Sciatic nerve (tissue), 2 donors: Measurements from ENCODE around the gene ATG2B. TPM values are rescaled to one million over a fixed set of nuclear protein-coding genes. Genes with fewer than 3 reads are reported as not detected.

Experiments used
- ATAC-seq: fragments of 200-7000 bp; cut with Tn5 transposase; one replicate; pipeline ENCODE4 v1.9.1; 2020; ENCODE audit warnings: mild to moderate bottlenecking, moderate library complexity
- DNase-seq: peaks from one replicate; pipeline ENCODE4 v3.0.0-alpha.2; 2020; ENCODE audit warnings: low spot score
- intact Hi-C: fragments of 100-400 bp; cut with DNase I; formaldehyde crosslinking; loops from one replicate; pipeline ENCODE4 v1.14.2; 2022
- total RNA-seq: library from RNA; stranded (reverse); fragmentation: NEBNext Ultra II Directional; extraction: Animal tissue kit (Norgen Biotek cat#: 25700); gene quantifications from one replicate; pipeline ENCODE4 v1.2.1, GENCODE V29; 2021
- donor health status: DM: no; HTN: no; CAD: no.
- donor health status: DM: no; HTN: no; CAD: no.

Gene ATG2B
- total RNA-seq, 1 donor from 2014 or later, result 39.3 TPM

DNA sequence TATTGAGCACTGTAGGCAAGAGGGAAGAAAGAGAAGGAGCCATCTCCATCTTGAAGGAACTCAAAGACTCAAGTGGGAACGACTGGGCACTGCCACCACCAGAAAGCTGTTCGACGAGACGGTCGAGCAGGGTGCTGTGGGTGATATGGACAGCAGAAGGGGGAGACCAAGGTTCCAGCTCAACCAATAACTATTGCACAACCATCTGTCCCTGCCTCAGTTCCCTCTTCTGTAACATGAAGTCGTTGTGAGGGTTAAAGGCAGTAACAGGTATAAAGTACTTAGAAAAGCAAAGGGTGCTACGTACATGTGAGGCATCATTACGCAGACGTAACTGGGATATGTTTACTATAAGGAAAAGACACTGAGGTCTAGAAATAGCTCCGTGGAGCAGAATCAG, 121.0 kb downstream of the ATG2B start:
- ATAC-seq (no peak), DNase-seq (no peak)
- intact Hi-C loops, result no loop called here

DNA sequence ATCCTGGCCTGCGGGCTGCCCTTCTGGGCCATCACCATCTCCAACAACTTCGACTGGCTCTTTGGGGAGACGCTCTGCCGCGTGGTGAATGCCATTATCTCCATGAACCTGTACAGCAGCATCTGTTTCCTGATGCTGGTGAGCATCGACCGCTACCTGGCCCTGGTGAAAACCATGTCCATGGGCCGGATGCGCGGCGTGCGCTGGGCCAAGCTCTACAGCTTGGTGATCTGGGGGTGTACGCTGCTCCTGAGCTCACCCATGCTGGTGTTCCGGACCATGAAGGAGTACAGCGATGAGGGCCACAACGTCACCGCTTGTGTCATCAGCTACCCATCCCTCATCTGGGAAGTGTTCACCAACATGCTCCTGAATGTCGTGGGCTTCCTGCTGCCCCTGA, 122.5 kb downstream of the ATG2B start:
- no peak for ATAC-seq
- intact Hi-C loops, result no loop called here
- DNase-seq, result peak; percentile 57

DNA sequence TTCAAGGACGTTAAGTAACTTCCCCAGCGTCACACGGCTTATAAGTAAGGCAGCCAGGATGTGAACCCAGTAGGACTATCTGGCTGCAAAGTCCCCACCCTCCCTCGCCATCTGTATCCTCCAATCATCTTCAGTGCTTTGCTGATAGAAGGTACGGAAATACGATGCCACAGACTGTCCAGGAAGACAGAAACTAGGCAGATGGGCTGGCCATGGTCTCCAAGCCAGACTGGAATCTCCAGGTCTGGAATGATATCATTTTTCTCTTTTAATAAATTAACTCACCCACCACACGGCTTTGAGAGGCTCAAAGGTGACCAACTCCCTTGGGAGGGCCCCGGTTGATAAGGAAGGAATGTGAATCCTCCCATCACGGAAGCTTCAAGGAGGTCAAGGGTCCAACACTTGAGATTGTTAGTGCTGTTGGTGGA, 123.4 kb downstream of the ATG2B start:
- ATAC-seq, result no peak
- intact Hi-C loops, result no loop called here
- DNase-seq, result no peak

DNA sequence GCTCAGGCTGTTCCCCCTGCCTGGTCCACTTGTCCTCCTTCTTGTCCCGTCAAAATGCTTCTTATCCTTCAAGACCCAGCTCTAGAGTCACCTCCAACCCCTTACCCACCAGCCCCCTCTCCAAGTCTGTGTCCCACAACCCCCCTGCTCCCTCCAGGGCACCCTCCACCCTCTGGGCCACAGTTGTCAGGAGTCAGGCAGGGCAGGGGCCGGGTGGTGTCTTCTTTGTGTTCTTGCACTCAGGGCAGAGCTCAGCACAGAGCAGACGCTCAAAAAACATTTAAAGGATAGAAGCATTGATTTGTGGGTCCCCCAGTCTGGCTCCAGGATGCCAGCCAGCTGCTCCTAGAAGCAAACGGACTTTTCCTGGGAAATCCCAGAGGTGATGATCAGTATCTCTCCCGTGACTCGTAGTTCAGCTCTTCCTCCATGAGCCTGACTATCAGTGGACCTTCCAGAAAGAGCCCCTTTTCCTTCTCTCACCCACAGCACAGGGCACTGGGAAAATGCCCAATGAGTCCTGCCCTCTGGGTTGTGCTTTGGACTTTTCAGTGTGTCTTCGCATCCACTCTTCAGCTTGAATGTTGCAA, 124.4 kb downstream of the ATG2B start:
- intact Hi-C loops, result no loop called here
- no peak for ATAC-seq
- no peak for DNase-seq

DNA sequence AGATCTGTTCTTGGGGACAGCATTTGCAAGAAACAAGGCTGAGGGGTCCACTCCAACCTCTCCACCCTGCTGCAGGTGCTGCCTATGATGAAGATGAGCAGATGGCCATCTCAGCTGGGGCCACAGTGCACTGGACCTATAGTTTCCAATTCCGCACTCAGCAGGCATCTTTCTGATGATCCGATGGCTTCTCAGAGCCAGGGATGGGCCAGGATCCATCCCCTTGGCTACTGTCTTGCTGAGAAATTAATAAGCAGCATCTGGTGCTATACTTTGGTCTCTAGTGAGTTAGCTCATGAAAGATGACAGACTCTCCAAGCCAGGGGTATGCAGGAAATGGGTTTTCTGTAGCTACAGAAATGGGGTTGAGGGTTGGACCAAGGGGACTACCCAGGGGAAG, 125.5 kb downstream of the ATG2B start:
- intact Hi-C loops, result no loop called here
- ATAC-seq (no peak), DNase-seq (no peak)

DNA sequence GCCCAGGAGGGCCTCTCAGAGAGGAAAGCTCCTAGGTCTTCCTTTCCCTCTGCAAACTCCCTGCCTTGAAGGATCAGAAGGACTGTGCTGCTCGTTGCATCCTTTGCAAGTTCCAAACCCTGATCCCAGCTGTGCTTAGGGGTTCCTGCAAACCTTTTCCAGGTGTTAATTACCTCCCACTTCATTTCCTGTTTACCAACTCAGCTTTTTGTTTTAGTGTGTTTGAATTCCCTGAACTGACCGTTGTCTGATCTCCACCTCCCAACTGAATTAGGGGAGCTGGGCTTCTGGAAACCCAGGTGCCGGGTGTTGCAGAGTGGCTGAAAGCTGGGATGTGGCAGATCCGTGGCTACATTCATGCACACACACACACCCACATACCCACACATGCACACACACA, 127.7 kb downstream of the ATG2B start:
- intact Hi-C loops, result no loop called here
- DNase-seq, result no peak

DNA sequence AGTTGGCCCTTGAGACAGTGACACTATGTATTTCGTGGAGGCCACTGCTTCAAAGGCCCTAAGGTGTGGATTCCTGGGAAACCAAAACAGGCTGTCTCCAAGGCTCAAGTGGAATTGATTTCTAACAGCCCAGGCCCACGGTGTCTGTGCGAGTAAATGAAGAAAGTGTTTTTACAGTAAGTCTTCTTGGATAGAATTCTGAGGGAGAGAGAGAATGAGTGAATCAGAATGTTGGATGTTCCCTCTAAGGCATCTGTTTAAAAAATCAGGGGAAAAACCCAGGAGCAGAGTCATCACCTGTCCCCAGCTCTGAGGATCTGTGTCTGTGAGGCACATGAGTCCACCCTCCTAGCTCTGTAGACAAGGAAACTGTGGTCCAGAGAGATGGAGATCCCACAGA, 129.5 kb downstream of the ATG2B start:
- DNase-seq (no peak), ATAC-seq (peak; percentile 19)
- intact Hi-C loops, result no loop called here

More for the DNA sequence above, 127.7 kb downstream of the ATG2B start:
- ATAC-seq, result no peak

DNA sequence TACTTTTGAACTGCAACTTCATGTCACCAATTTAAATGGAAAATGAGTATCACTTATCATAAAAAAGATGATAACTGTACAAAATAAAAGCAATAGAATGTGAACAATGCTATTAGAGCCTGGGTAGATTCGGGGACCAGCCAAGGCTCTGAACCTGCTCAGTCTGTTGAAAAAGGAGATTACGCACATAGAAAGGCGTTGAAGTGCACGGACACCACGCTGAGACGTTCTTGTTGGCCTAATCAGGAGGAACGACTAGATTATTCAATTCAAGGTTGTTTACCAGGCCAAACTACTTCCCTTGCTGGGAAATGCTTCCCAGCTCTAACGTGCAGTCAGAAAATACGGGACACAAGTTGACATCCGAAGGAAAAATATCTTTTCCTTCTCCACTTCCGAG, 130.6 kb downstream of the ATG2B start:
- no peak for ATAC-seq
- no peak for DNase-seq
- intact Hi-C loops, result no loop called here

DNA sequence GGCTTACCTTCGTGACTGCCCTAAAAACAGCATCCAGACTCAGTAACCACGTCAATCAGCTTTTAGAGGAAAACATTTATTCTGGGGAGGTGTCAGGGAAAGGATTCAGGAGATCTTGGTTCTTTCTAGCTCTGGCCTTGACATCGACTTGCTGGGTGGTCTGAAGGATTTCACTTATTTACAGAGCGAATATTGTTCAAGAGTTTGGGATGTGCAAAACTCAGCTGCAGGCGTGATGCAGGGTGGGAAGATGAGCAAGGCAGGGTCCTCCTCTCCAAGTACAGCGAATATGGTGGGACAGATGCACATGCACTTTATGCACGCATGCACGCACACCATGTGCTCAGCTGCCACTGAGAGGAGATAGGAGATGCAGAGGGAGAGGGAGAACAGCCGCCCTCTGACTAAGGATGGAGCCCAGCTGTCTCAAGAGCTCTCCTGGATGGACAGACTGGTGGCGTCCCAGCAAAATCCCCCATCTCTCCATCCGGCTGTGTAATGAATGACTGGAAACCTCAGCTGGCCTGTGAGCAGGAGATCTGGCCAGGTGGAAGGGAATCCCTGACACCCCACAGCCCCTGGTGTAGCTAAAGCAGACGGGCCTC, 131.5 kb downstream of the ATG2B start:
- peak; percentile 12 for ATAC-seq
- intact Hi-C loops, result no loop called here
- no peak for DNase-seq

DNA sequence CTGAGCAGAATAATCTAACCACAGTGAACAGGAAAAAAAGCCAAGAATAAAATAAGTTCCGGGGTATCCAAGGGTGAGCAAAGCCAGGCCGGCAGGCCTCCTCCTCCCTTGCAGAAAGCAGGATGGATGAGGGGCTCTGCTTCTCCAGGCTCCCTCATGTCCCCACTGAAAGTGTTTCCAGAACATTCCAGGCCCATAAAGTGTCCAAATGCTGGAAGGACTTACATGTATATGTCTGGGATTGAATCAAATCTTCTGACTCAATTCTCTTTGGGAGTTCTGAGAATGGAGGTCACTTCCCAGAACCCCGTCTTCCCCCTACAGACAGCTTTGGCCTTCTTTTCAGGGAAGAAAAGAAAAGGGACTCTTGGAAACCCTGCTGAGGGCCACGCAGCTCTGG, 132.1 kb downstream of the ATG2B start:
- DNase-seq (no peak), ATAC-seq (no peak)
- intact Hi-C loops, result no loop called here

DNA sequence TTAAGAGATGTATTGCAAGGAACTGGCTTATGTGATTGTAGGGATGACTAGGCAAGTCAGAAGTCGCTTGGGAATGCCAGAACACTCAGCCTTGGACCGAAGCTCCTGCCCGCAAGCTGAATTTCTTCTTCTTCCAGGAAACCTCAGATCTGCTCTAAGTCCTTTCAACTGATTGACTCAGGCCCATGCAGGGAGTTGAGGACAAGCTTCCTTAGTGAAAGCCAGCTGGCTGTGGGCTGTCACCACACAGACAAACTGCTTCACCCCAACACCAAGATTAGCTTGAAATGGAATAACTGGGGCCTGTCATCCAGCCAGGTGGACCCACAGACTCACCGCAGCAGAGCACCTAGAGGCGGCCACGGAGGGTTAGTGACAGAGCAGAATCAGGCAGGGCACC, 133.8 kb downstream of the ATG2B start:
- intact Hi-C loops, result no loop called here
- ATAC-seq (no peak), DNase-seq (no peak)

Other genes starting within 250 kb of the ATG2B start
- 50.4 TPM for gene BDKRB2, start 158.5 kb downstream of the ATG2B start, total RNA-seq
- 3.6 TPM for gene BDKRB1, start 107.1 kb downstream of the ATG2B start, total RNA-seq
- 16.4 TPM for gene GSKIP, start 185 bp upstream of the ATG2B start, total RNA-seq
- gene AK7, start 28.8 kb upstream of the ATG2B start, total RNA-seq, result 1.4 TPM
- 188 TPM for gene PAPOLA, start 139.0 kb upstream of the ATG2B start, total RNA-seq